BLaER1 treated with 17β-estradiol and CSF1 and Interleukin-3, amounts not matched to agents 10 nM and 100 nM (cell line): ENCODE results near the gene SCNN1B.

Source experiments
- H3K27ac ChIP-seq, 11 experiments: shearing (Covaris generic); formaldehyde crosslinking; 2 replicates each; pipeline ENCODE4 v1.8.1; 2022
- H3K27me3 ChIP-seq, 11 experiments: shearing (Covaris generic); formaldehyde crosslinking; 2 replicates each; pipeline ENCODE4 v1.8.1; 2022
- H3K36me3 ChIP-seq, 11 experiments: shearing (Covaris generic); formaldehyde crosslinking; 2 replicates each; pipeline ENCODE4 v1.8.1; 2022
- H3K4me1 ChIP-seq, 10 experiments: shearing (Covaris generic); formaldehyde crosslinking; 2 replicates each; pipeline ENCODE4 v1.8.1; 2022
- H3K4me2 ChIP-seq, 11 experiments: shearing (Covaris generic); formaldehyde crosslinking; 2 replicates each; pipeline ENCODE4 v1.8.1; 2022
- H3K4me3 ChIP-seq, 10 experiments: shearing (Covaris generic); formaldehyde crosslinking; 2 replicates each; pipeline ENCODE4 v1.8.1; 2022
- H3K9ac ChIP-seq, 11 experiments: shearing (Covaris generic); formaldehyde crosslinking; 2 replicates each; pipeline ENCODE4 v1.8.1; 2022
- H3K9me3 ChIP-seq, 11 experiments: shearing (Covaris generic); formaldehyde crosslinking; replicated peaks in 1 of 11; 2 replicates each; pipeline ENCODE4 v1.8.1; 2022
- H4K20me1 ChIP-seq, 11 experiments: shearing (Covaris generic); formaldehyde crosslinking; 2 replicates each; pipeline ENCODE4 v1.8.1; 2022
- Cebpa-rat ChIP-seq, 11 experiments: shearing (Covaris generic); IDR thresholded peaks; 2 replicates each; pipeline ENCODE4 v1.8.1; 2022

The SCNN1B gene

GRCh38 chr16:23324727-23325126 is 22.6 kb downstream of the SCNN1B start:
- Histone ChIP-seq H3K4me1 (peaks cover 0 to 7% (median 0%) of the 10 kb centered on the region in 10 experiments; a peak in 2 of 20 replicates), H3K4me2 (no peak overlapping the region), H3K27ac (no peak overlapping the region), H3K9me3 (no peaks in the 10 kb centered on the region), H3K27me3 (no peaks in the 10 kb centered on the region), H3K4me3 (no peak overlapping the region), H4K20me1 (no peaks in the 10 kb centered on the region), H3K36me3 (no peaks in the 10 kb centered on the region), H3K9ac (no peak overlapping the region)
- TF ChIP-seq Cebpa-rat (IDR thresholded peaks at IDR 0.05), result no peak

DNA sequence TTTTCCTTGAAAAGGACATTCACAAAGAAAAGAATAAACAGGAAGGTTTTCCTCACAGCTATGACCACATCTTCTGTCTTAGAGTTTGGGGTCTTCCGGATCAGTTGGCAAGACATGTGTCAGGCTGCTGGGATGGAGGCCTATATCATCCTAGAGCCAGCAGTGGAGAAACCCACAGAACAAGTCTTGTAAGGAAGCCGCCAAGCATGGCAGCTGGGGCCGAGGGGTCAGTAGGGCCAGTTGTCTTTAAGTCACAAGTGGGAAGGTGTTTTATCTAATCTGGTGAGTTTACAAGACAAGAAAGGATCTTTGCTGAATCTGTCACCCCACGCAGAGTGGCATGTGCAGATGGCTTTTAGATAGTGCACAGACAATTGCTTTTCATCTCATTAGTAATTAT is 25.7 kb downstream of the SCNN1B start:
- no peak for TF ChIP-seq Cebpa-rat (IDR thresholded peaks at IDR 0.05)
- H3K9me3 ChIP-seq, result 0 out of 22 replicates have a peak, but pooled peaks cover 0 to 4% (median 0%) of the 10 kb centered on the region in 11 experiments
- H3K36me3 ChIP-seq, result no peaks in the 10 kb centered on the region
- no peak overlapping the region for H3K4me2 ChIP-seq
- H3K9ac ChIP-seq, result no peak overlapping the region
- no peaks in the 10 kb centered on the region for H3K27me3 ChIP-seq
- no peak overlapping the region for H3K27ac ChIP-seq
- H3K4me1 ChIP-seq, result no peaks in the 10 kb centered on the region
- H3K4me3 ChIP-seq, result no peak overlapping the region
- no peaks in the 10 kb centered on the region for H4K20me1 ChIP-seq

GRCh38 chr16:23330161-23330560 is 28.1 kb downstream of the SCNN1B start:
- TF ChIP-seq Cebpa-rat (IDR thresholded peaks at IDR 0.05), result no peak
- H3K27me3 ChIP-seq, result no peaks in the 10 kb centered on the region
- no peak overlapping the region for H3K27ac ChIP-seq
- H3K4me2 ChIP-seq, result no peak overlapping the region
- H4K20me1 ChIP-seq, result no peaks in the 10 kb centered on the region
- H3K4me1 ChIP-seq, result peaks cover 0 to 13% (median 10%) of the 10 kb centered on the region in 10 experiments; a peak in 12 of 20 replicates
- H3K9me3 ChIP-seq, result 0 out of 22 replicates have a peak, but pooled peaks cover 0 to 4% (median 0%) of the 10 kb centered on the region in 11 experiments
- H3K9ac ChIP-seq, result no peak overlapping the region
- H3K4me3 ChIP-seq, result no peak overlapping the region
- no peaks in the 10 kb centered on the region for H3K36me3 ChIP-seq

GRCh38 chr16:23330583-23331249 is 28.6 kb downstream of the SCNN1B start:
- TF ChIP-seq Cebpa-rat (IDR thresholded peaks at IDR 0.05), result no peak

GRCh38 chr16:23333034-23333579 is 31.0 kb downstream of the SCNN1B start:
- no peak overlapping the region for H3K4me3 ChIP-seq
- no peak for TF ChIP-seq Cebpa-rat (IDR thresholded peaks at IDR 0.05)
- H3K4me2 ChIP-seq, result no peak overlapping the region
- no peaks in the 10 kb centered on the region for H3K36me3 ChIP-seq
- no peaks in the 10 kb centered on the region for H4K20me1 ChIP-seq
- peaks cover 0 to 4% (median 0%) of the 10 kb centered on the region in 11 experiments; a peak in 1 of 22 replicates for H3K9me3 ChIP-seq
- no peaks in the 10 kb centered on the region for H3K27me3 ChIP-seq
- H3K4me1 ChIP-seq, result peaks cover 0 to 13% (median 10%) of the 10 kb centered on the region in 10 experiments; a peak in 12 of 20 replicates
- no peak overlapping the region for H3K27ac ChIP-seq
- no peak overlapping the region for H3K9ac ChIP-seq

More at GRCh38 chr16:23330583-23331249, 28.6 kb downstream of the SCNN1B start:
- Histone ChIP-seq H3K9ac (no peak overlapping the region), H3K9me3 (0 out of 22 replicates have a peak, but pooled peaks cover 0 to 4% (median 0%) of the 10 kb centered on the region in 11 experiments), H3K4me3 (no peak overlapping the region), H3K4me2 (no peak overlapping the region), H4K20me1 (no peaks in the 10 kb centered on the region), H3K27ac (no peak overlapping the region), H3K36me3 (no peaks in the 10 kb centered on the region), H3K4me1 (peaks cover 0 to 13% (median 10%) of the 10 kb centered on the region in 10 experiments; a peak in 12 of 20 replicates), H3K27me3 (no peaks in the 10 kb centered on the region)

- Histone ChIP-seq H3K4me2 (peak overlapping the region in 7 of 11 experiments; percentile 11 to 46 (median 34); a peak in 9 of 22 replicates), H3K27ac (peak overlapping the region in 3 of 11 experiments; percentile 21 to 48 (median 22); a peak in 3 of 22 replicates)
These were observed 31.8 kb downstream of the SCNN1B start for GRCh38 chr16:23333831-23334456.

GRCh38 chr16:23334457-23334853 is 32.4 kb downstream of the SCNN1B start:
- Histone ChIP-seq H3K4me3 (no peak overlapping the region), H3K27me3 (no peaks in the 10 kb centered on the region), H3K36me3 (no peaks in the 10 kb centered on the region), H3K27ac (peak overlapping the region in 3 of 11 experiments; percentile 21 to 48 (median 22); a peak in 2 of 22 replicates), H4K20me1 (no peaks in the 10 kb centered on the region), H3K4me2 (peak overlapping the region in 7 of 11 experiments; percentile 11 to 46 (median 34); a peak in 10 of 22 replicates), H3K4me1 (peaks cover 0 to 13% (median 10%) of the 10 kb centered on the region in 10 experiments; a peak in 12 of 20 replicates), H3K9me3 (peaks cover 0 to 5% (median 0%) of the 10 kb centered on the region in 11 experiments; a peak in 1 of 22 replicates), H3K9ac (no peak overlapping the region)
- TF ChIP-seq Cebpa-rat (IDR thresholded peaks at IDR 0.05), result 0 out of 22 replicates have a peak, but pooled peaks of 2 of the 11 experiments have one; percentile 11 to 12

More at GRCh38 chr16:23333831-23334456, 31.8 kb downstream of the SCNN1B start:
- peaks cover 0 to 5% (median 0%) of the 10 kb centered on the region in 11 experiments; a peak in 1 of 22 replicates for H3K9me3 ChIP-seq
- no peaks in the 10 kb centered on the region for H3K36me3 ChIP-seq
- H3K27me3 ChIP-seq, result no peaks in the 10 kb centered on the region
- TF ChIP-seq Cebpa-rat (IDR thresholded peaks at IDR 0.05), result no peak
- no peaks in the 10 kb centered on the region for H4K20me1 ChIP-seq
- no peak overlapping the region for H3K4me3 ChIP-seq
- H3K4me1 ChIP-seq, result peaks cover 0 to 13% (median 10%) of the 10 kb centered on the region in 10 experiments; a peak in 12 of 20 replicates
- H3K9ac ChIP-seq, result no peak overlapping the region

- H3K4me1 ChIP-seq, result peaks cover 0 to 13% (median 10%) of the 10 kb centered on the region in 10 experiments; a peak in 12 of 20 replicates
- H3K9ac ChIP-seq, result no peak overlapping the region
- H4K20me1 ChIP-seq, result no peaks in the 10 kb centered on the region
- no peak for TF ChIP-seq Cebpa-rat (IDR thresholded peaks at IDR 0.05)
- H3K4me3 ChIP-seq, result no peak overlapping the region
- H3K27me3 ChIP-seq, result no peaks in the 10 kb centered on the region
- no peak overlapping the region for H3K27ac ChIP-seq
- H3K4me2 ChIP-seq, result peak overlapping the region in 7 of 11 experiments; percentile 11 to 46 (median 34); a peak in 9 of 22 replicates
- peaks cover 0 to 5% (median 0%) of the 10 kb centered on the region in 11 experiments; a peak in 1 of 22 replicates for H3K9me3 ChIP-seq
- no peaks in the 10 kb centered on the region for H3K36me3 ChIP-seq
These were observed 32.8 kb downstream of the SCNN1B start for GRCh38 chr16:23334950-23335349.
